NT2/D1 (cell line): Measurements from ENCODE around the gene PHACTR1.

ENCODE experiments used
- YY1 ChIP-seq: IDR thresholded peaks from 2 replicates; pipeline ENCODE4 v1.6.1; 2011; ENCODE audit not compliant: insufficient read length, insufficient read depth
- ZNF274 ChIP-seq: IDR thresholded peaks from 2 replicates; pipeline ENCODE4 v1.6.1; 2011; ENCODE audit warnings: mild to moderate bottlenecking, low read depth, low read length

DNA sequence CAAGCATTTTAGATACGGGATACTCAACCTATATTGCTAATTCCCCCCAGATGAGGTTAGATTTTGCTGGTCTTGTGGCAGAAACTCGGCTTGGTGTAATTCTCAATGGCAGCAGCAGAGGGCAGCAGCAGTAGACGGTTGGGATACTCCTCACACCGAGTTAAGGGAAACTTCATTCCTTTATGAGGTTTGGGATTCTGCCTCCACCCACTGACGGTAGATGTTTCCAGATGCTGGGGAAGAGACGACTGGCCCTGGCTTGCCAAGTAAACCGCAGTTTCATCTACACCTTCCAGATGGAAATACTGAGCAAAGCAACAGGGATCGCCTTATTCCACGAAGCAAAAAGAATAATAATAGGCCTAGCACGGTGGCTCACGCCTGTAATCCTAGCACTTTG is 620.0 kb downstream of the PHACTR1 start:
- TF ChIP-seq YY1 (no peak), ZNF274 (no peak)
